HEK293 (cell line): Measurements from ENCODE around the gene CH25H.

Experiments
- BCL6B ChIP-seq: fragments of 450-650 bp; formaldehyde crosslinking; IDR thresholded peaks from 2 replicates; pipeline ENCODE4 v1.5.1; 2017; ENCODE audit warnings: missing biosample characterization, missing genetic modification characterization
- CTCF ChIP-seq: fragments of 450-650 bp; formaldehyde crosslinking; IDR thresholded peaks from 2 replicates; pipeline ENCODE4 v1.5.1; 2016; ENCODE audit warnings: missing biosample characterization, missing genetic modification characterization
- GFI1B ChIP-seq: fragments of 450-650 bp; formaldehyde crosslinking; IDR thresholded peaks from 2 replicates; pipeline ENCODE4 v1.5.1; 2016; ENCODE audit warnings: missing biosample characterization, missing genetic modification characterization
- HIC1 ChIP-seq: fragments of 450-650 bp; formaldehyde crosslinking; IDR thresholded peaks from 2 replicates; pipeline ENCODE4 v1.5.1; 2016; ENCODE audit warnings: missing biosample characterization, missing genetic modification characterization
- MZF1 ChIP-seq: fragments of 450-650 bp; formaldehyde crosslinking; IDR thresholded peaks from 2 replicates; pipeline ENCODE4 v1.5.1; 2017; ENCODE audit warnings: missing biosample characterization, missing genetic modification characterization, borderline replicate concordance
- REST ChIP-seq: fragments of 450-650 bp; formaldehyde crosslinking; IDR thresholded peaks from 2 replicates; pipeline ENCODE4 v1.5.1; 2016; ENCODE audit warnings: missing biosample characterization, missing genetic modification characterization
- SALL2 ChIP-seq: fragments of 450-650 bp; formaldehyde crosslinking; IDR thresholded peaks from 2 replicates; pipeline ENCODE4 v1.5.0; 2017; ENCODE audit warnings: missing biosample characterization, mild to moderate bottlenecking, missing genetic modification characterization, borderline replicate concordance
- ZBTB1 ChIP-seq: fragments of 450-650 bp; formaldehyde crosslinking; IDR thresholded peaks from 2 replicates; pipeline ENCODE4 v1.5.1; 2016; ENCODE audit warnings: missing biosample characterization, missing genetic modification characterization
- ZNF175 ChIP-seq: fragments of 450-650 bp; formaldehyde crosslinking; IDR thresholded peaks from 2 replicates; pipeline ENCODE4 v1.5.1; 2016; ENCODE audit warnings: missing biosample characterization, missing genetic modification characterization
- ZNF239 ChIP-seq: fragments of 450-650 bp; formaldehyde crosslinking; IDR thresholded peaks from 2 replicates; pipeline ENCODE4 v1.5.1; 2016; ENCODE audit warnings: missing biosample characterization, missing genetic modification characterization
- ZNF292 ChIP-seq: fragments of 450-650 bp; formaldehyde crosslinking; IDR thresholded peaks from 2 replicates; pipeline ENCODE4 v1.5.1; 2016; ENCODE audit warnings: low read depth, missing biosample characterization, missing genetic modification characterization, borderline replicate concordance
- ZNF843 ChIP-seq: fragments of 450-650 bp; formaldehyde crosslinking; IDR thresholded peaks from 2 replicates; pipeline ENCODE4 v1.5.1; 2016; ENCODE audit warnings: missing biosample characterization, missing genetic modification characterization

- TF ChIP-seq CTCF (tag by site-specific recombination) (no peak), REST (tag by site-specific recombination) (no peak), ZBTB1 (tag by site-specific recombination) (no peak), BCL6B (tag by site-specific recombination) (no peak), MZF1 (tag by site-specific recombination) (no peak), ZNF843 (tag by site-specific recombination) (no peak), ZNF292 (no peak), SALL2 (tag by site-specific recombination) (no peak), ZNF239 (tag by site-specific recombination) (no peak), GFI1B (no peak), HIC1 (tag by site-specific recombination) (no peak), ZNF175 (tag by site-specific recombination) (no peak)
Measured at GRCh38 chr10:89215511-89215910, 8.4 kb upstream of the CH25H start.
